Activated CD4-positive, alpha-beta T cell treated with anti-CD3 and anti-CD28 coated beads, Interleukin-10, Interleukin-2, amounts not matched to agents 100 ng/mL and 50 ng/mL, durations not matched to agents 16 hours and 8 hours (primary cell): ENCODE data around the gene RSRC1.
A peak's percentile ranks its signal among the peaks of the same experiment; 100 is the strongest.
"Not testable (repeated sequence)": the region's sequence is repeated elsewhere in the genome, so short reads cannot be mapped to it uniquely, and the experiment has no call there.

Experiments
- DNase-seq: peaks from one replicate; pipeline ENCODE4 v3.0.0-alpha.2; 2020

The RSRC1 gene

DNA sequence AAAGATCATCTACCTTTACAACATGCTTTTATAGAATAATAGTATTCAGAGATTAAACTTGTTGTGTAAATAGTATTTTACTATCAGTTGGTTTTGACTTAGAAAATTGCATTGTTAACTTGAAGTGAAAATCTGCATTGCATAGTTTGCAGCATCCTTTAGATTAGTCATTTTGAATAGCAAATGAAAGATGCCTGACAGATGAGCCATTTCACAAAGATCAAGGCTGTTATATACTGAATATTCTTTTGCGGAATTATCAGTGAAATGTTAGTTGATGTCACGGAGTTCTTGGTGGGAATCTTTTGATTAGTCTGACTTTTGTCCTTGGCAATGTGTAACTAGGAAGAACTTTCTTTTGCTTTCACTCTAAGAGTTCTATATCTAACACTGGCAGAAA, 24.5 kb downstream of the RSRC1 start:
- no peak for DNase-seq

DNA sequence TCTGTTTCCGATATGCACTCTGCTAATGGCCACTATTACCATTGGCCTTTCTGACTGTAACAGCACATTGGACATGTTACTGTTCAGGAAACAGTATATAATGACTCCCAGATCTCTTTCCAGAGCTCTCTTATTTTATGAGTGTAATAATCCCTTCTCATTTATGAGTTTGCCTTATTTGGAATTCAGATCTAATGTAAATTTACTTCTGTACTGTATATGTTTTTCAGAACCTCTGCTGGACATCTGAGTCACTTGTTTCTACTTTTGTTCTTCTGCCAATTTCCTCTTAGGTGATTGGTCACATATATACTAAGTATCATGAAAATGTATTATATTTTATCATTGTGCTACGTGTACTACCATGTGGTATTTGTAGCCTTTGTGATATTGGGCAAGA, 30.5 kb downstream of the RSRC1 start:
- DNase-seq, result no peak

DNA sequence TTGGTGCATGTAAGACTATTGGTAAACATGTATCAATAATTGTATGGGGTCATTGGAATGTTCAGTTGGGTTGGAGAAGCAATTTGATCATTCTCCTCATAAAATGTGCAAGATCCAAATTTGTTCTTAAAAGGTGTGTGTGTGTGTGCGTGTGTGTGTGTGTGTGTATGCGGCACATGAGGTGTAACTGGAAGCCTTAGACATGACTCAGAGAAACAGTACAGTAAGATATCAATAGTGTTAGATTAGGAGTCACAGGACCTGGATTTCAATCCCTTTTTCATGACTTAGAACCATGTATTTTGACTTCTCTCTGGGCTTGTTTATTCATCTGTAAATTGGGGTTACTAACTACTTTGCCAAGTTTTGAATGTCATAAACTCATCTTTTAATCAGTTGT, 38.3 kb downstream of the RSRC1 start:
- DNase-seq, result no peak

DNA sequence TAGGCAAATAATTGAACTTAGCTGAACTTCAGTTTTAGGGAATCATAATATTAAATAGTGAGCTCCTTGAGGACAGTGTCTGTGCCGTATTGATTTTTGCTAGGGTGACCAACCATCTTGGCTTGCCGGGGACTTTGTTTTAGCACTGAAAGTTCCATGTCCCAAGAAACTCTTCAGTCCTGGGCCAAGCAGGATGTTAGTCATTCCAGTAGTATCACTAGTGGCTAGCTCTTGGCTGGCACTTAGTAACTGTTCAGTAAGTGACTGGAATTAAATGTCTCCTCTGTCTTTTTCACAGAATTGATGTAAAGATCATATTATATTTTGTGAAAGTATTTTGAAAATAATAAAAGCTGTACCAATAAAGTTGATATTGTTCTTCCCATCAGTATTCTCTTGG, 42.3 kb downstream of the RSRC1 start:
- DNase-seq, result peak; percentile 63

DNA sequence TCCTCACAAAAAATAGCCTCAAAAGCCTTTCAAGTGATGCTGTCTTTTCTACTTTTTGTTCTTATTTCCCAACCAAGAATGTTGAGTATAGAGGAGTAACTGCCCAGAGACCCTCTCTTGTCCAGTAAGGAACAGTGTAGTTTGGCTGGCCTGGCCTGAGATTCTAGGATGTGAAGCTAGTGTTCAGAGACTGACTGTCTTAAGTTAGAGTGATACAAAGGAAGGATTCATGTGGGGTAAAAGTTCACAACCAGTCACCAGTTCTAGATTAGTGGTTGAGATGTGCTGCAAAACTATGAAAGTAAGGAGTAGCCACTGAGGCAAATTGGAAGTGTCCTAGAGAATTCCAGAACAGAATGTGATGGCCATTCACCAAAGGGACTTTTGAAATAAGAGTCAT, 49.1 kb downstream of the RSRC1 start:
- no peak for DNase-seq

DNA sequence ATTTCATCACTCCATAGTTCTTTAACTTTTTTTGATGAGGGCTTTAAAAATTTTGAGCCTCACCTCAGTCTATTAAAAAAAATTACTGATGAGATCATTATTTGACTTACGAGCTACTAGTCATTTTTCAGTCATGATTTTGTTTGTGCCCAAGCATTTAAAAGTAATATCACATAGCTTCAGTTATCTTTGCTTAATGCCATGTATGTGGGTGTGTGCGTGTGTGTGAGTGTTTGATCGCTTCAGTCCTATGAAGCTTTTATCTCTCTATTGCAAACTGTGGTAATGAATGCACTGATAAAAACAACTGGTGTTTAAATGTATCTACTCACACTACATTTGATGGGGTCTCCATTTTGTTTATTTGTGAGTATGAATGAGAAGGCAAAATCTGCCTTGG, 49.8 kb downstream of the RSRC1 start:
- DNase-seq, result no peak

DNA sequence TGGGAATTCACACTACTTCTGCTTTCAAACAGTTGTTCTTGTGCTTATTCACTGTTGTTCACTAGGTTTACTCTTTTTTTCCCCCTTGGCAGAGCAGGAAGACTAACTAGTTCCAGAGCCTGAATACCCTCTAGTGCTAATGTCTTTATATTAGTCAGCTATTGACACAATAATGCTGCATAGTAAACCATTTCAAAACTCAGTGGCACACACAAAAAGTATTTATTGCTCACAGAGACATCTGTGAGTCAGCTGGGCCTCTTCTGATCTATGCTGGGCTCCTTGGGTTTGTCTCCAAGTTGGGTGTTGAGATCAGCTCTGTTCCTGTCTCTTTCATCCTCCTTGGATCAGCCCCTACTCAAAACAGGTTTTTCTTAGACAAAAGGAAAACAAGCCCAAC, 51.1 kb downstream of the RSRC1 start:
- DNase-seq, result peak; percentile 10

DNA sequence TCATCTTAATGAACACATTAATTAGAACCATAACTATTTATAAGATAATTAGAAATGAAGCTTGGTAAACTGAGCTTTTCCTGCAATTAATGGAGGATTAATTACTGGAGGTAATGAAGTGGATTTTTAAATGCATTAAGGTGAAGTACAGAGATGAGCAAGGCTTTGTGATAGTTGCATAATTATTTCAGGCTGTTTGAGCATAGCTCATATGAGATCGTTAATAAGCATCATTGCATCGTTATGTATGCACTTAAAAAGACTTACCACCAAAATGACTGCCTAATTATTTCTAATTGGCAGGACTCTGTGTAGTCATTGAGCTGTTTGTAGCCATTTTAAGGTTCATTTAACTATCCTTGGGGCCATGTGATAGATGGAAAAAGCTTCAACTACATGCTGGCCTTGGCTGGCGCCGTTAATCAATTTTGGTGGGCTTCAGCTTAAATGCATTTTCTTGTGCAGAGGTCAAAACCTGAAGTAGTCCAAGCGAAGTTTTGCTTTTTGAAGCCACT, 55.3 kb downstream of the RSRC1 start:
- DNase-seq, result no peak

DNA sequence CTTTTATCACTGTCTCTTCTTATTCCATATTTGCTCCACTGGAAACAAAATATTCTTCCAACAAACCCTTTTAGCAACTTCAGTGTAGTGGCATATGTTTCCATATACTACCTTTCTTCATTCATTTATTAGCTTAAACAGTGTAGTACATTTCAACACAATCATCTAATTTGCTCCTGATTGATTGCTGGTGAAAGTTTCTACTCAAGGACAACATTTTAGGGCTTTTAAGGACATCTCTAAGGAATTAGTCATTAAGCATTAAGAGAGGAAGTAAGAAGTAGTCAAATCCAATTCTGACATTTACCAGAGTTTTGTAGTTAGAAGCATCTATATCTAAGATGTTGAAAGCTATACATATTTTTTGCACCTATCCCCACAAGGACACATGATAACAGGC, 55.8 kb downstream of the RSRC1 start:
- DNase-seq, result no peak

DNA sequence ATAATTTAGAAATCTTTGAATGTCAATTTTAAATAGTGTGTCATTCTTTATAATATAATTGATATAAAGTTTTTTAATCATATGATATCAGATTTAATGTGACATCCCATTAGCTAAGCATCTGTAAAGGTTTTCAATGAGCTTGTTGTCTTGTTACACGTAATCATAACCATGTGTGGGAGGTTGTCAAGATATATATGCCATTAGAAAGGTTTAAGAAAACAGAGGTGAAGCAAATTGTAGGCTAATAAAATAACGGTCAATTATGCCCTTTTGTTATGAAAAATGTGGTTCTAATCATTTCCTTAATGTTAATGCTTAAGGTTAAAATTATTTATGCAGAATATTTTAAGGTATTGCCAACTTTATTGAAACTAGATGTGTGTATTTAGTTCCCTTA, 56.3 kb downstream of the RSRC1 start:
- DNase-seq, result no peak

DNA sequence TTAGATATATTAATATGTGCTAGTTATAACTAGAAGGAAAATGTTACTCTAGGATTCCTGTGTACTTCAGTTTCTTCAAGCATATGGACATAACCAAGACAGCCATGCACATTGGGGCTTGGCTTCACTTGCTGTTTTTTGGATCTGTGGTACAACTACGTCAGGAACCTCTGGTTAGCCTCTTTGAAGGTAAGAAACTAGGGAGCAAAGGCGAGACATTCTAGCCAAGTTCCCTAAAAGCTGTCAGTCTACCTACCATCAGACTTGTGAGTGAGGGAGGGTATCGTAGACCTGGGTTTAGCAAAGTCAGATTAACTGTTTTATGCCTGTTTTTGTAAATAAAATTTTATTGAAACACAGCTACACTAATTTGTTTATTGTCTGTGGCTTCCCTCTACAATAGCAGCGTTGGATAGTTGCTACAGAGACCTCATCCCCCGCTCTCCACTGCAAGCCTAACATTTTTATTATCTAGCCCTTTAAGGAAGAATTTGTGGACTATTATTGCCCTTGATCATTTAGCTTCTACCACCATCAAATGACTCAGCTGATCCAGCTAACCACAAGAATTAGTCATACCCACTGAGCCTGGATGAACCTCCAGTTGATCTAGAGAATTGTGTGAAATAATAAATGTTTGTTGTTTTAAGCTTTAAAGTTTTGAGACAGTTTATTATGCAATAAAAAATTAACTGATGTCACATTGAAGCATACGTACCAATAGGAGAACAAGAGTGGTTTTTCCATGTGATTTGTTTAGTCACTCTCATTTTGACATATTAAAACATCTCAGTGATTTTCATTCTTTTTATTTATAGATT, 58.1 kb downstream of the RSRC1 start:
- peak; percentile 58 for DNase-seq

DNA sequence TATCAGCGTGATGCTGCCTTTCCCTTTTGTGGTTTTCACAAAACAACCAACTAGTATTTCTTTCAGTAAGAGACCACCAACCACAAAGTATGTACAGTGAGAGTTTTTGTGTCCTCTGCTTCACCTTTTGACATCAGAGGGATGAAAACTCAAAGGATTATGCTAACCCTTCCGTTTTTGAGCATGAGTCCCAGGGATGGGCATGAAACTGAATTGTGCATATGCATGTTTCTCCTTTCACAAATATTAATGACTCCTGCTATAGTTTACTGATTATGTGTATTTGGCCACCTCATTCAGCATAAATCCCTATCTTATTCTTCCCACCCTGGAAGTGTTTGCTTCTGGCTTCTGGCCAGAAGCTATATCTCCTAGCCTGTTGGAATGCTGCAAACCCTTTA, 59.2 kb downstream of the RSRC1 start:
- DNase-seq, result no peak

DNA sequence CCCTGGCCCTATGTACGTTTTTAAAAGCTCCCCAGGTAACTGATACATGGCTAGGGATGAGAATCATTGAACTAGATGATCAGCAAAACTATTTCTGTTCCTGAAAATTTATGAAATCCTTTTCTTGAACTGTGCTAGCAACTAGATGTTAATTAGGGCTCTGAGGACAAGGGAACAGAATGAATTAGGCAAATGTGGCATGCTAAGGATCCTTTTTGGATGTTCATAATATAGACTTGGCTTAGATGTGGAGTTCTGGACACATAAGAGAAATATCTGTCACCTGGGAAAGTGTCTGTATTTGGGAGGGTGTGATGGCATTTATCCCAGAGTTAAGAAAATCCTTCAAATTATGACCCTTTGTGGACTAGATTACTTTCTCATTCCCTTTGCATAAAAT, 71.2 kb downstream of the RSRC1 start:
- no peak for DNase-seq

DNA sequence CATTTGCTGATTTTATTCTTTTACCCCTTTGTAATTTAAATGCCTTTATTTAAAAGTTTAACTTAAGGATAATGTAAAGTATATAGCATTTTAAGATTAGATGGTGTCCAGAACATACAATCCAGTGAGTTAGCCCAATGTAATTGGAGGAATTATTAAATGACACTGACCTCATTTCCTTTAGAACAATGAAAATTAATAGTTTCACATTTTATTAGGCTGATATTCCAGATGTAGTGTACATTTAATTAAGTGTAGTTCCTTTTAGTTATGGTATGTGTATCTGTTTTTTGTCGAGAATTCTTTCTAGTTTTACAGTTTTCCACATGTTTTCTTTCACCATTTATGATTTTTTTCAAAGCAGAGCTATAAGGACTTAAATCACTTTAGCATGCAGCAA, 75.8 kb downstream of the RSRC1 start:
- DNase-seq, result no peak

DNA sequence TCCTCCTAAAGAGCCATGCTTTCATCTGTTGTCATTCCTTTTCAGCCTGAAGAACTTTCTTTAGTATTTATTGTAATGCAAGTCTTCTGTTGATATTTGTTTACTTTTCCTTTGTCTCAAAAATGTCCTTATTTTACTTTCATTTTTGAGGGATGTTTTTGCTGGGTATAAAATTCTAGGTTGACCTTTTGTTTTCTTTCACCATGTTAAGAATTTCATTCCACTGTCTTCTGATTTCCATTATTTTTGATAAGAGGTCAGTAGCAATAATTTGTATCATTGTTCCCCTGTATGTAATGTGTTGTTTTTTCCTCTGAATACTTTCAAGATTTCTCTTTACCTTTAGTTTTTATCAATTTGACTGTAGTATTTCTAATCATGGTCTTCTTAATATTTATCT, 91.1 kb downstream of the RSRC1 start:
- DNase-seq, result no peak

DNA sequence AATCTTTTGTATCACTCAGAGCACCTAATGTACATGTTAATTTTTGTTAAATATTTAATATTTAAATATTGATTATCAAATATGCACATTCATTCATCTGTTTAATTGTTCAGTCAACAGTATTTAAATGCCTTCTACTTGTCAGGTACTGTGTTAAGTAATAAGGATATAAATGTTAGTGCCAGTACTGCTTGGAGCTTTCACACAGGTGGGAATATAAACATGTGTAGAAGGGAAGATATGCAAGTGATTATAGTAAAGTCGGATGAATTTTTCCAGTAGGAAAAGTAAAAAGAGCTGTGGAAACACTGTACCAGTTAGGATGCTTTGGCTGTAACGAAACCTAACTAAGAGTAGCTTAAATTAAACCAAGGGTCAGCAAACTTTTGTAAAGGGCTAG, 95.4 kb downstream of the RSRC1 start:
- DNase-seq, result no peak

DNA sequence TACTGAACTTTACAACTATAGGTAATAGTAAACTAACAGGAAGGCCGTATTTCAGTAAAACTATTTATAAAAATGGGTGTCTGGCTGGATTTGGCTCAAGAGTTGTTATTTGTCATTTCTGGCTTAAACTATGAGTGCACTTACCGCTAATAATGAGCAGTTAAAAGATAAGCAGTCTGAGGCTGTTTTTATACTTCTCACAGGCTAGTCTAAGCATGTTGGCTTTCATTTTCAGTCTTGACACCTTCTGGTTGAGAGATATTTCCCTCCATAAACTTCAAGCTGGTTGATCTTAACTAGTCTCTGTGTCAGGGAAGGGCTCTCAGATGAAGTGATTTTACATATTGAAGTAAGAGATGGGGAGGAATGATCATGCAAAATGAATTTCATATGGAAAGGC, 96.1 kb downstream of the RSRC1 start:
- peak; percentile 0 for DNase-seq

DNA sequence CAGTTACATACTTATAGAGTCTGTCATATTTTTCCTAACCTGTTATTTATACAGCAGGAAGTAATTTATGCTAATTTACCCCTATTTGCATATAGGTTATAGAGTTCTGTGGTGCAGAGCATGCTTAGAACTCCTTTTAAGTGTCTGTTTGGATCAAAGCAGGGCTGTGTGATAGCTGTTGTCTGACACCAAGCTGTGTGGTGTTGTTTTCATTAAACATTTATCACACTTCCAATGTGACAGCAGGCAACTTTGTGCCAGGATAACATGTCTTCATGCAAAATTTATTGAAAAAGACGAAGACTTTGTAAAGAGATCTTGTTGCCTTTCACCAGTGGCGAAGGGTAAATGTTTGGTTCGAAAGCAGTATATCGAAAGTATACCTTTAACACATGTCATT, 100.2 kb downstream of the RSRC1 start:
- no peak for DNase-seq

DNA sequence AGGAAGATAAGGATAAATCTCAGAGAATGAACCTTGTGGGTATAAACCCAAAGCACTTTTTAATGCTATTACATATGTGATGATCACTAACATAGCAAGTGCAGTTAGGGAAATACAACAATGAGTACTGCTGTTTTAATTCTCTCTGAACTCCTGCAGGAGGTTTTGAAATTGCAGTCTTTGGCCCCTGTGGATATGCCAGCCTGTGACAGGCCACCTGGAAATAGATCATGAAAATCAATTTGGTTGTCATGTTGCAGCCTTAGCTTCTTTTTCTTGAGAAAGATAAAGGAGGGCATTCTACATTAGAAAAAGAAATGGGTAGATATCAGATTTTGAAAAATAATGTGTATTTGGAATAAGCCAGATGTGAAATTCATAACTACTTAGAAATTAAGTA, 103.6 kb downstream of the RSRC1 start:
- DNase-seq, result no peak

DNA sequence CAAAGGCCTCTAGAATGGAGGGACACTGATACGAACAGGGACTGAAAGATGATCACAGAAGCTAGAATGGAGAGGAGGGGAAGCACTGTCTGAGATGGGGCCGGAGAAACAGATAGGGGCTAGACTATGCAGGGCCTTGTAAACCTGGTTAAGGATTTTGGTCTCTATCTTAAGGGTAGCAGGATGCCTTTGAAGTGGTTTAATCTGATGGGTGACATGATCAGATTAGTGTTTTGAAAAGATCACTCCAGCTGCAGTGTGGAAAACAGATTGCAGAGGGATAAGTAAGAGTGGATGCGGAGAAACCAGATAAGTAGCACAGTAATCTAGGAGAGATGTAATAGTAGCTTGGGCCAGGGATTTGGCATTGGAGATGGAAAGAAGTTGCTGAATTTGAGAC, 108.1 kb downstream of the RSRC1 start:
- no peak for DNase-seq

DNA sequence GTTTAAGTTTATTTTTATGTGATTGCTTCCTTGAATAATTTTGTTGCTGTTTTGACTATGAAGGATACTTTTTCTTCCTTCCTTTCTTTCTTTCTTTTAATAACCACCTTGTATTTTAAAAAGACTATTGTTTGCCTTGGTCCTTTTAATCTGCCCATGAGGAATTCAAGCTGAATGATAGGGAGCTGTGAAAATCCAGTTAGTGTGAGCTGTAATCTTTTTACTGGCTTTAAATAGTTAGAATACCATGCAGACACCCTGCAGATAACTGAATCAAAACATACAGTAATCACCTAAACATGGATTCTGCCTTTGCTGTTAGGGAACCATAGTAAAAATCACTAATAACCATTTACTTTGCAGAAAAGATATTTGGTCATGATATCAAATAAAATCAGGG, 110.7 kb downstream of the RSRC1 start:
- DNase-seq, result no peak

DNA sequence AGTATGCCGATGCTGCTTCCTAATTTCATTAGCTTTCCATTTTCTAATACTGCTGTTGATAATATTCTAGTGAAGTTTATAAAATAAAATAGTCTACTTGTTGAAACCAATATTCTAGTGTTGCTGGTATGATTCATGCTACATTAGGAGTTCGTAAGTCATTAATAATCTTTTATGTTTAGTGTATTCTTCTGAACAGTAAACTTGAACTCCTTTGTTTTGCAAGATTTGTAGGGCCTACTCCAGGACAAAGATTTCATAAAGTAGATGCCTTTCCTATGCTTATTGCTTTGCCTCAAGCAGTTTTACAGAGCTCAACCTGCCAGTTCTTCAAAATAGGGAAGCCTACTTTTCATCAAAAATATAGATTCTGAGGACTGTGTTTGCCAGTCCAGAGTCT, 111.5 kb downstream of the RSRC1 start:
- no peak for DNase-seq

DNA sequence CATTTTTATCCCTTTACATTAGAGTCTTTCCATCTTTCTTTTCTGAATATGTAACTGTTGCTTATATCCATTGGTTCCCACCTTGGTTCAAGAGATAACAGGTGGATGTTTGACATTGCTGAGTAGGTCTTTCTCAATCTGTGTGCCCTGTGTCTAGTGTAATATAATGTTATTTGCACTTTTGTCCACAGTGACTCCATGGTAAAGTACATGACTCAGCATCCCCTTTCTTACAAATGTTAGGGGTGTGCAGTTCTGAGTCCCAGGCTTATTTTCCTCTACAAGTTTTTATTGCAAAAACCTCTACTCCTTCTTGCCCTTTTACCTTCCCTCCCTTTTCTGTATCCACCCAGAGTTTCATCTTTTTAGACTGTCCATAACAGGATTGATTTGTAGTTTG, 116.5 kb downstream of the RSRC1 start:
- DNase-seq, result no peak

DNA sequence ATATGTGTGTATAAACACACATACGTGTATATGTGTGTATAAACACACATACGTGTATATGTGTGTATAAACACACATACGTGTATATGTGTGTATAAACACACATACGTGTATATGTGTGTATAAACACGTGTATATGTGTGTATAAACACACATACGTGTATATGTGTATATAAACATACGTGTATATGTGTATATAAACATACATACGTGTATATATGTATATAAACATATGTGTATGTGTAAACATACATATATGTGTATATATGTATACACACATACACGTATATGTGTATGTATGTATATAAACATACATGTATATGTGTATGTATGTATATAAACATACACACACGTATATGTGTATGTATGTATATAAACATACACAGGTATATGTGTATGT, 119.1 kb downstream of the RSRC1 start:
- DNase-seq, result not testable (repeated sequence)

DNA sequence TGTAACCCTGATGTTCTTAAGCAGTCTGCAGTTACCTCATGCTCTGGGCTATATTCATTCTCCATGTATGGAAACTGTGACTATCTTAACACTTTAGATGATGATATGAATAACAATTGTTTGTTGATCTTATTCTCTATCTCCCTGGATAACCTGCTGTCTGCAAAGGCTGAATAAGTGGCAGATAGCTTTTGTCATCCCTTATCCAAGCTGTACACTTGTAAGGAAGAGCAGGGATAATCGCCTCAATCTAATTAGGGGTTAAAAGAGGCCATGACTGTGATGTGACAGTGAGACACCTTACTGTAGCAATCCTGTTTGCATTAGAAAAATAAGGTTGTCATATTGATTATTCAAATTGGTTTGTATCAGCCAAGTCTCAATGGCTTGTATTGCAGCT, 123.9 kb downstream of the RSRC1 start:
- DNase-seq, result no peak
